VCaP (cell line): ENCODE data around the gene CFAP99.

ENCODE experiments used
- H3K27ac ChIP-seq: fragments of 450-650 bp; 2 replicates; pipeline ENCODE4 v1.5.1; 2017
- TF ChIP-seq, protein P1 (sequence below): fragments of 450-650 bp; conservative IDR thresholded peaks from 2 replicates; pipeline ENCODE4 v1.5.1; 2017; ENCODE audit warnings: mild to moderate bottlenecking, moderate library complexity

CFAP99 gene

DNA sequence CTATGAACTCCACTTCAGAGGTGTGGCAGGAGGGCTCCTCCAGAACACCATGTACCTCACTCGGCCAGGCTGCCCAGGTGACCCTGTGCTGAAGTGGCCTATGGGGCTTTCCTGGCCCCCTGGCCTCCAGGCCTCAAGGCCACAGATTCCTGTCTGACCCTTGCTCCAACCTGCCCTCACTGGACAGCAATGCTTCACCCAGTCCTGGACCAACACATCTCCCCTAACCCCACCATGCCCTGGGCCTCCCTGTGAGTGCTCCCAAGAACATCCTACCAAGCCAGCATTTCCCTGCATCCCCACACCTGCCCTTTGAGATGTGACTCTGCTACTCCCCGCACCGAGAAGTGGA, 10.8 kb upstream of the CFAP99 start:
- TF ChIP-seq, protein P1, sequence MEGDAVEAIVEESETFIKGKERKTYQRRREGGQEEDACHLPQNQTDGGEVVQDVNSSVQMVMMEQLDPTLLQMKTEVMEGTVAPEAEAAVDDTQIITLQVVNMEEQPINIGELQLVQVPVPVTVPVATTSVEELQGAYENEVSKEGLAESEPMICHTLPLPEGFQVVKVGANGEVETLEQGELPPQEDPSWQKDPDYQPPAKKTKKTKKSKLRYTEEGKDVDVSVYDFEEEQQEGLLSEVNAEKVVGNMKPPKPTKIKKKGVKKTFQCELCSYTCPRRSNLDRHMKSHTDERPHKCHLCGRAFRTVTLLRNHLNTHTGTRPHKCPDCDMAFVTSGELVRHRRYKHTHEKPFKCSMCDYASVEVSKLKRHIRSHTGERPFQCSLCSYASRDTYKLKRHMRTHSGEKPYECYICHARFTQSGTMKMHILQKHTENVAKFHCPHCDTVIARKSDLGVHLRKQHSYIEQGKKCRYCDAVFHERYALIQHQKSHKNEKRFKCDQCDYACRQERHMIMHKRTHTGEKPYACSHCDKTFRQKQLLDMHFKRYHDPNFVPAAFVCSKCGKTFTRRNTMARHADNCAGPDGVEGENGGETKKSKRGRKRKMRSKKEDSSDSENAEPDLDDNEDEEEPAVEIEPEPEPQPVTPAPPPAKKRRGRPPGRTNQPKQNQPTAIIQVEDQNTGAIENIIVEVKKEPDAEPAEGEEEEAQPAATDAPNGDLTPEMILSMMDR = no peak
- no peak overlapping the region for H3K27ac ChIP-seq

DNA sequence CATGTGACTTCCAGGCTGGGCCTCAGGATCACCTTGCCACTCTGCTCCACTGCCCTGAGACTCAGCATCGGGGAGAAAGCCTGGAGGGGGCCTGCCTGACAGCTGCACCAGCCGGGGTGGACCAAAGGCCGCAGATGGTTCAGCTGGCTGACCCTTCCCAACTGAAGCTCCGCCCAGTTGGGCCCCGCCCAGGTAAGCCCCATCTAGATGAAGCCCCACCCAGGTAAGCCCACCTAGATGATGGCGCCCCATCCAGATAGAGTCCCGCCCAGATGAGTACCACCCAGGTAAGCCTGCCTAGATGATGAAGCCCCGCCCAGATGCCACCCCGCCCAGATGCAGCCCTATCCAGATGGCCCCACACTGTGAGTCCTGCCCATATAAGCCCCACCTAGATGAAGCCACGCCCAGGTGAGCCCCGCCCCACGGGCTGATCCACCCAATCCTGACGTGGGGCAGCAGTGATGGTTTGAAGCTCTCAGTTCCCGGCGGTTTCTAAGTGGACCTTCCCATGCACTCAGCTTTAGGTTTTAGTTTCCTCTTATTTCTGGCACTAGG, 10.3 kb upstream of the CFAP99 start:
- H3K27ac ChIP-seq = no peak overlapping the region

DNA sequence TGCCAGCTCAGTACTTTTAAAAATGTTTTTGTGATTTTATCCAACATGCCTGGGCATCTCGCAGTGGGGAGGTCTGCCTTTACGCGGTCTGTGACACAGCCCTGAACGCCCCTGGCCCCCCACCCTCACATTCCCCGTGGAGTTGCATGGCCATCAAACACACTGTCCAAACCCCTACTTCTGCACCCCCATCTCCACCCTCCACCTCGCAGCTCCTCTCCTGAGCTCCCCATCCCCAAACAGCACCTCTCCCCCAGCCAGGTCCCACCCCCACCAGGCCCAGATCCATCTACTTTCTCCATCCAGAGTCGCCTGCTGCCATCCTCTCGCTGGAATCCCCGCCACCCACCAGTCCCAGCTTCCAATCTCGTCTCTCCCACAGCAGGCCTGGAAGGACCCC, 9.8 kb upstream of the CFAP99 start:
- TF ChIP-seq, protein P1 = no peak
- no peak overlapping the region for H3K27ac ChIP-seq

More for the DNA sequence above, 10.3 kb upstream of the CFAP99 start:
- TF ChIP-seq, protein P1 = no peak

DNA sequence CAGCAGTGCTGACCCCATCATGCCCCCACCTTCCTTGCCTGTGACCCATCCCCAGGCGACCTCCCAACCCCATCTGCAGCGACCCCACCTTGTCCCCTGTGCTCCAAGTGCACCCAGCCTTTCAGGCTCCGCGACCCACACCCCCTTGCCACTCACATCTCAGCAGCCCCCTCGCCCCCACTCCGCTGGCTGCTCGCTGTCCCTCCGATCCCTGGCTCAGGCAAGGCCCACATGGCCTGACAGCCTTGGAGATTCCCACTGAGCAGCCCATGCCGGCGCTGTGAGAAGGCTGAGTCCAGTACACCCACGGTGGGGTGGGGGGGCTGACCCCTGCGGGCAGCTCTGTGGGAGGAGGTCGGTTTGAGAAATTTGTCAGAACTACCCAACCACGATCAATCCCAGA, 9.4 kb upstream of the CFAP99 start:
- no peak overlapping the region for H3K27ac ChIP-seq

DNA sequence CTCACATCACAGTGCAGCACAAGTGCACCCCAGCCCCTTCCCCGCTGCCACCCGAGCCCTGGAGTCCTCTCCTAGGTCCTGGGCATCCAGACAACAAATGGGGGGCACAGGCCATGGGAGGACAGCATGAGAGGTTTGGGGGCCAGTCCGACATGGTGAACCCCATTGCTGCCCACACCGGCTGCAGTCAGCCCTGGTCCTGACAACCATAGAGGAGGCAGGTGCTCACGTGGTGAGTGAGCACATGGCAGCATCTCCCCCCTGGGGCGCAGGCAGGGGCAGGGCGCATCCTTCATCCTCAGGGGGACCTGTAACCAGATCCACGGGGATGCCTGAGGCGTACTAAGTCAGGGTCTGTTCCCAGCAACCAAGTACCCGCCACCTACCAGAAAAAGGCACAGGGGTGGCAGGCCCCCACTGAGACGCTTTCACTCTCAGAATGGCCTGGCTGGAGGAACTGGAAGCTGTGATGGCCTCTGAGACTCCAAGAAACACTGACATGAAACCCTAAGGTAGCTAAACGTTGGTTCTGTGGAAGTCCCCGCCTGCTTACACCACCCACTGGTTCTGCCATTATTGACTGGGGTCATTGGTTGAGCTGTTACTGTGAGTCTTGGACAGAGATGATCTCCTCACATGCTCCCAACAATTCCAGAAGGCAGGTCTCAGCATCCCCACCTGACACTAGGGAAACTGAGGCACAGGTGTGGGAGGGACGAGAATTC, 6.8 kb upstream of the CFAP99 start:
- H3K27ac ChIP-seq = no peak overlapping the region
- TF ChIP-seq, protein P1 = no peak

More for the DNA sequence above, 9.4 kb upstream of the CFAP99 start:
- TF ChIP-seq, protein P1 = no peak

DNA sequence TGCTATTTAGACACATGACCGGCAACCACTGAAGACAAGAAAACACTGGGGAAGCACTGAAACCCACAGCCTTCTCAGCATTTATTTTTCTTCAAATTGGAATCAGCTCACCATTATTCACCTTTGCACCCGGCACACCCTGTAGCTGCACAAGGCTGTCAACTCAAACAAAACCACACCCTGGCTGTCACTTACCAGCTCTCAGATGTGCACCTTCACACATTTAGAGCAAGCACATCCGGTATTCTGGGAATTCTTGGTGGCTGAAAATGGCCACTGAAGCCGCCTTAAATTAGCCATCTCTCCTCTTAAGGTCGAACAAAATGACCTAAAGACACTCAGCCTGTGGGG, 6.2 kb upstream of the CFAP99 start:
- TF ChIP-seq, protein P1 = no peak
- peak overlapping the region; percentile 75 for H3K27ac ChIP-seq

DNA sequence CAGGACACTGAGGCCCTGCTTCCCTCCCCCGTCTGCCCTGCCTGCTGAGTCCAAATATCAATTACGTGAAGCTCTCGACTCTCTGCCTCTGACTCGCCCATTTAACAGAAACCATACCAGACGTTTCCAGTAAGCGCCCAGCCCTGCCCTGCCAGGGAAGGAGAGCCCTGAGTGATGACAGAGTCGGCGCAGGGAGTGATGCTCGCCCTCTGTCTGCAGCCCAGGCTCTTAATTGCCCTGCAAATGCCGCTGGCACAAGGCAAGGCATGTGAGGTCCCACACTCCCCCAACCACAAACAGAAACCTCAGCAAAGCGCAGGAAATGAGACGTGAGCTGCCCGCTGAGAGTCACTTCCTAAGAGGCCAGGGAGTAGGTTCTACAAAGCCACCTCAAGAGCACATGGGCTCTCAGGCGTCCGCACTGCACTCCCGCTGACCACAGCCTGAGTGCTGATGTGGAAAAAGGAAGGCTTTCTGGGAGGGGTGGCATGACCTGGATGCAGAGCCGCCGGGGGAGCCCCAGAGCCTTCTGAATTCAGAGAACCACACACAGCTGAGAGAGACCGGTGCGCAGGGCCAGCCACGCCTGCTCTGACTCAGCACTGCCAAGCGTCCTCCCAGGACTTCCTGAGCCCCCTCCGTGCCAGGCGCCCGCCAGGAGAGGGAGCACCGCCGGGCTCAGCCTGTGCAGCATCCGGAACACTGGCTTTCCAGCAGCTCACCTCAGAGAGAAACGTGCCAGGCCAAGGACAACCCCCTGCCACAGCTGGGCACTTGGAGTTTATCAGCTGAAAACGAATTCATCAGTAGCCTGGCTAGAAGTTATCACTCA, 5.7 kb upstream of the CFAP99 start:
- H3K27ac ChIP-seq = peak overlapping the region; percentile 75
- TF ChIP-seq, protein P1 = peak; percentile 69
